ENCODE results near the gene TPX2. TPM values are rescaled to one million over a fixed set of nuclear protein-coding genes. Genes with fewer than 3 reads are reported as not detected.
A peak's percentile ranks its signal among the peaks of the same experiment; 100 is the strongest.

TPX2 gene
- total and polyA plus RNA-seq, 2 experiments from 2014 or later: 37.7 to 39.6 TPM

DNA sequence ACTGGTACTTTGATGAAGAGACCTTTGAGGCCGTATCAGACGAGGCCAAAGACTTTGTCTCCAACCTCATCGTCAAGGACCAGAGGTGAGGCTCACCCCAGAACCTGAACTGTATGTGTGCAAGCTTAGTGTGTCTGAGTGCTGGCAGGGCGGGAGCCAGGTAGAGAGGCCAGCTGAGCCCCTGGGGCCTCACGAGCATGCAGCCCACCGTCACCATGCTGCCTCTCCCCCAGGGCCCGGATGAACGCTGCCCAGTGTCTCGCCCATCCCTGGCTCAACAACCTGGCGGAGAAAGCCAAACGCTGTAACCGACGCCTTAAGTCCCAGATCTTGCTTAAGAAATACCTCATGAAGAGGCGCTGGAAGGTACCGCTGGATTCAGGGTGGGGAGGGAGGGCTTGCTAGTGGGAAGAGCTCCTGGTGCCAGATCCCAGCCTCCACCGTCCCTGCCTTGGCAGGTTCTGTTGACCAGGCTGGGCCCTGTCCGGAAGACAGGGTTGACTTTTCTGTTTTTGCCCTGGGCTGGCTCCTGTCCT is 92.7 kb downstream of the TPX2 start:
- Histone ChIP-seq H3K9ac (no peak overlapping the region), H3K9me2 (ENCODE audit: insufficient read depth) (no peaks in the 10 kb centered on the region), H3K27me3 (replicated peaks; ENCODE audit: insufficient read depth) (no peaks in the 10 kb centered on the region; the same call in 1 of the 2 replicates), H4K20me1 (ENCODE audit: insufficient read depth) (no peaks in the 10 kb centered on the region), H3K4me3 (no peak overlapping the region), H3K9me3 (ENCODE audit: low read depth) (no peaks in the 10 kb centered on the region), H3K27ac (no peak overlapping the region), H3K79me2 (ENCODE audit: insufficient read depth) (no peaks in the 10 kb centered on the region), H2AFZ (no peak overlapping the region), H3F3A (ENCODE audit: insufficient read depth) (peaks cover 5% of the 10 kb centered on the region), H3K4me2 (ENCODE audit: unreplicated experiment) (no peak overlapping the region), H3K4me1 (ENCODE audit: insufficient read depth) (peaks cover 12% of the 10 kb centered on the region), H3K36me3 (ENCODE audit: low read depth) (no peaks in the 10 kb centered on the region)
- in situ Hi-C loops (cut with MboI): no loop called here
- DNase-seq: no peak
- 90 to 94% methylated on average over 17 of the region's 17 CpGs for WGBS, 2 experiments (ENCODE audit: low coverage in 1 of 2, low lambda C conversion rate in 2 of 2, missing lambda C conversion rate in 2 of 2)
- TF ChIP-seq EZH2 (IDR thresholded peaks at IDR 0.05; ENCODE audit: insufficient read depth, poor library complexity, severe bottlenecking): no peak
- TF ChIP-seq EZH2phosphoT487 (IDR thresholded peaks at IDR 0.05; ENCODE audit: insufficient read depth, low read depth): no peak

DNA sequence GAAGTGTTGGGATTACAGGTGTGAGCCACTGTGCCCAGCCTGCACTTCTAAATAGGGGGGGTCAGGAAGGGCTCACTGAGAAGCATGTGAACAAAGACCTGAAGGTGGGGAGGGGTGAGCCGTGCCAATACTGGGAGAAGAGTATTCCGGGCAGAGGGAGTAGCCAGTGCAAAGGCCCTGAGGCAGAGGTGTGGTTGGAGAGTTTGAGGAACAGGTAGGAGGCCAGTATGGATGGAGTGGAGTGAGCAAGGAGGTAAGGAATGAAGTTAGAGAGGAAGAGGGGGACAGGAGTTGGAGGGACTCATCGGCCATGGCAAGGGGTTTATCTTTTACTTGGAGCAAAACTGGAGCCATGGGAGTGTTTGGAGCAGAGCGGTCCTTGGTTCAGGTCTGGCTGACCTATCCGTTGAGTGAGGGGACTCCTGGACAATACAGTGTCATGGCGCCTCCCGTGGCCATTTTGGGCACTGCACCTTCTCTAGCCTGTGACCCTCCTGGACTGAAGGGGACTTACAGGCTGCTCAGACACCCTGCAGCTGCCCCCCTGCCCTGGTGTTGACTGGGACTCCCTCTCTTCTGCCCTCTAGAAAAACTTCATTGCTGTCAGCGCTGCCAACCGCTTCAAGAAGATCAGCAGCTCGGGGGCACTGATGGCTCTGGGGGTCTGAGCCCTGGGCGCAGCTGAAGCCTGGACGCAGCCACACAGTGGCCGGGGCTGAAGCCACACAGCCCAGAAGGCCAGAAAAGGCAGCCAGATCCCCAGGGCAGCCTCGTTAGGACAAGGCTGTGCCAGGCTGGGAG is 94.2 kb downstream of the TPX2 start:
- peak; percentile 52 for DNase-seq
- no peak overlapping the region for H3K27ac ChIP-seq

DNA sequence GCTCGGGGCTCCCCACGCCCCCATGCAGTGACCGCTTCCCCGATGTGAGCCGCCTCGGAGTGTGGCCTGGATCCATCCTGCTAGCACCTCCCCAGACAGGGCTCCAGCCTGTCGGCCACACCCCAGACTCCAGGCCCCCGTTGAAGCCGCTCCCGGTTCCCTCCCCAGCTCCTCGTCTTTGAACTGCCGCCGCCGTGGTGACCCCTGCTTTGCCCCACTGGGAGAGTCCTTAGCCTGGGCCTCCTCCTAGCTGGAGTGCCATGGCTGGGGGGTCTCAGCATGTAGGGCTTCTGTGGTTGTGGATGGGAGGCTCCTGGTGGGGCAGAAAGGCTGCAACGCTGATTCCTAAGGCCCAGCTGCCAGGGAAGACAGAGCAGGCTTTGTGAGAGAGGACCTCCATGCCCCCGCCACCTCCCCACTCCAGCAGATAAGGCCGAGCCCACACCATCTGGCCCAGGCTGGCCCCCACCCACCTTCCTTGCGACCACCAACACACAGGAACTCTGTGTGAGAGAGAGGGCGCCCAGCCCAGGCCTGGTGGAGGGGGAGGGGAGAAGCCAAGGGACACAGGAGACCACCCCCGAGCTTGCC is 94.9 kb downstream of the TPX2 start:
- Histone ChIP-seq H3K4me2 (ENCODE audit: unreplicated experiment) (no peak overlapping the region), H3K36me3 (ENCODE audit: low read depth) (no peaks in the 10 kb centered on the region), H3K9ac (no peak overlapping the region), H3K27me3 (replicated peaks; ENCODE audit: insufficient read depth) (no peaks in the 10 kb centered on the region; the same call in 1 of the 2 replicates), H3K4me3 (no peak overlapping the region), H4K20me1 (ENCODE audit: insufficient read depth) (no peaks in the 10 kb centered on the region), H3F3A (ENCODE audit: insufficient read depth) (peaks cover 19% of the 10 kb centered on the region), H3K9me3 (ENCODE audit: low read depth) (no peaks in the 10 kb centered on the region), H3K9me2 (ENCODE audit: insufficient read depth) (no peaks in the 10 kb centered on the region), H3K79me2 (ENCODE audit: insufficient read depth) (no peaks in the 10 kb centered on the region), H2AFZ (no peak overlapping the region), H3K4me1 (ENCODE audit: insufficient read depth) (peaks cover 31% of the 10 kb centered on the region), H3K27ac (no peak overlapping the region)
- in situ Hi-C loops (cut with MboI): no loop called here
- TF ChIP-seq EZH2 (IDR thresholded peaks at IDR 0.05; ENCODE audit: insufficient read depth, poor library complexity, severe bottlenecking) (no peak), EZH2phosphoT487 (IDR thresholded peaks at IDR 0.05; ENCODE audit: insufficient read depth, low read depth) (no peak)
- 77 to 81% methylated on average over 14 to 20 of the region's 20 CpGs for WGBS, 2 experiments (ENCODE audit: low coverage in 1 of 2, low lambda C conversion rate in 2 of 2, missing lambda C conversion rate in 2 of 2)
- no peak for DNase-seq

More for the DNA sequence above, 94.2 kb downstream of the TPX2 start:
- H3K9me2 ChIP-seq (ENCODE audit: insufficient read depth): no peaks in the 10 kb centered on the region
- no peak overlapping the region for H3K4me3 ChIP-seq
- no peaks in the 10 kb centered on the region for H3K9me3 ChIP-seq (ENCODE audit: low read depth)
- peaks cover 27% of the 10 kb centered on the region for H3K4me1 ChIP-seq (ENCODE audit: insufficient read depth)
- H4K20me1 ChIP-seq (ENCODE audit: insufficient read depth): no peaks in the 10 kb centered on the region
- no peaks in the 10 kb centered on the region for H3K79me2 ChIP-seq (ENCODE audit: insufficient read depth)
- 43 to 49% methylated on average over 14 of the region's 14 CpGs for WGBS, 2 experiments (ENCODE audit: low coverage in 1 of 2, low lambda C conversion rate in 2 of 2, missing lambda C conversion rate in 2 of 2)
- in situ Hi-C loops (cut with MboI): no loop called here
- TF ChIP-seq EZH2 (IDR thresholded peaks at IDR 0.05; ENCODE audit: insufficient read depth, poor library complexity, severe bottlenecking) (no peak), EZH2phosphoT487 (IDR thresholded peaks at IDR 0.05; ENCODE audit: insufficient read depth, low read depth) (no peak)
- peaks cover 19% of the 10 kb centered on the region for H3F3A ChIP-seq (ENCODE audit: insufficient read depth)
- H3K27me3 ChIP-seq (replicated peaks; ENCODE audit: insufficient read depth): no peaks in the 10 kb centered on the region; the same call in 1 of the 2 replicates
- H3K4me2 ChIP-seq (ENCODE audit: unreplicated experiment): no peak overlapping the region
- no peaks in the 10 kb centered on the region for H3K36me3 ChIP-seq (ENCODE audit: low read depth)
- H2AFZ ChIP-seq: no peak overlapping the region
- no peak overlapping the region for H3K9ac ChIP-seq

DNA sequence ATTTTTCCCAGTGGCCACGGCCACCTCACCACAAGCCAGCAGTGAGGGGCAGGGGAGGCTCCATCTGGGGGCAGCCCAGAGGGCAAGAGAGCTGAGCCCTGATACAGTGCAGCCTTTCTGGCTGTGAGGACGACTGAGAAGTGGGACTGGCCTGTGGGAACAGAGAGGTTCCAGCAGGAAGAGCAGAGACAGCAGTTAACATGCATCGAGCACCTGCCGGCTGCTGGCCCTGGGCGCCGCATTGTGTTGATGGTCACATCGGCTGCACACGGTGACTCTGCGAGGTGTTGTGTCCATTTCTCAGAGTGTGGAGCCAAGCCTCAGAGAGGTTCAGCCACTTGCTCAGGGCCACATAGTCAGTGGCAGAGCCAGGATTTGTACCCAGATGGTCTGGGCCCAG is 96.5 kb downstream of the TPX2 start:
- Histone ChIP-seq H3K36me3 (ENCODE audit: low read depth) (no peaks in the 10 kb centered on the region), H3K79me2 (ENCODE audit: insufficient read depth) (no peaks in the 10 kb centered on the region), H3K27me3 (replicated peaks; ENCODE audit: insufficient read depth) (no peaks in the 10 kb centered on the region; the same call in 1 of the 2 replicates), H3K4me1 (ENCODE audit: insufficient read depth) (peaks cover 31% of the 10 kb centered on the region), H3K9me3 (ENCODE audit: low read depth) (no peaks in the 10 kb centered on the region), H3F3A (ENCODE audit: insufficient read depth) (peaks cover 19% of the 10 kb centered on the region), H3K9me2 (ENCODE audit: insufficient read depth) (no peaks in the 10 kb centered on the region), H2AFZ (no peak overlapping the region), H3K4me3 (no peak overlapping the region), H3K27ac (no peak overlapping the region), H4K20me1 (ENCODE audit: insufficient read depth) (no peaks in the 10 kb centered on the region), H3K4me2 (ENCODE audit: unreplicated experiment) (no peak overlapping the region), H3K9ac (no peak overlapping the region)
- in situ Hi-C loops (cut with MboI): no loop called here
- TF ChIP-seq EZH2 (IDR thresholded peaks at IDR 0.05; ENCODE audit: insufficient read depth, poor library complexity, severe bottlenecking): no peak
- TF ChIP-seq EZH2phosphoT487 (IDR thresholded peaks at IDR 0.05; ENCODE audit: insufficient read depth, low read depth): no peak
- WGBS, 2 experiments (ENCODE audit: low coverage in 1 of 2, low lambda C conversion rate in 2 of 2, missing lambda C conversion rate in 2 of 2): 85 to 88% methylated on average over 9 of the region's 9 CpGs
- no peak for DNase-seq
